WTC11 (cell line): ENCODE results near the gene IL21R. TPM values are rescaled to one million over a fixed set of nuclear protein-coding genes. Genes with fewer than 3 reads are reported as not detected.

ENCODE experiments used
- ATAC-seq: fragments of 200-7000 bp; cut with Tn5 transposase; 2 replicates; pipeline ENCODE4 v1.10.0; 2021; ENCODE audit warnings: mild to moderate bottlenecking, moderate library complexity
- CTCF ChIA-PET: fragments of 300-600 bp; sonication (Branson Sonifier 250); formaldehyde crosslinking; loops from one replicate; lab custom pipeline; 2021; ENCODE audit warnings: antibody characterized with exemption; lab: Charles Lee
- POLR2A ChIA-PET: fragments of 350-600 bp; sonication (Branson Sonifier 250); formaldehyde crosslinking; loops from one replicate; lab custom pipeline; 2021; ENCODE audit warnings: antibody characterized with exemption; lab: Charles Lee
- DNase-seq: peaks from one replicate; pipeline ENCODE4 v3.0.0; 2021; ENCODE audit warnings: low spot score
- H3K27ac Mint-ChIP-seq: 2 replicates; pipeline ENCODE4 v1.8.0; 2021; ENCODE audit warnings: mixed read lengths
- H3K27me3 Mint-ChIP-seq: 2 replicates; pipeline ENCODE4 v1.8.0; 2021; ENCODE audit warnings: low read depth, mild to moderate bottlenecking, moderate library complexity, mixed read lengths
- H3K36me3 Mint-ChIP-seq: 2 replicates; pipeline ENCODE4 v1.8.0; 2021; ENCODE audit warnings: mixed read lengths
- H3K4me1 Mint-ChIP-seq: 2 replicates; pipeline ENCODE4 v1.8.0; 2022; ENCODE audit warnings: mixed read lengths
- H3K4me3 Mint-ChIP-seq: 2 replicates; pipeline ENCODE4 v1.8.0; 2021; ENCODE audit warnings: mild to moderate bottlenecking, moderate library complexity, mixed read lengths
- H3K9me3 Mint-ChIP-seq: 2 replicates; pipeline ENCODE4 v1.8.0; 2021; ENCODE audit warnings: mixed read lengths
- CREB1 ChIP-seq: sonication (generic); formaldehyde crosslinking; IDR thresholded peaks from 2 replicates; pipeline ENCODE4 v1.8.0; 2023; ENCODE audit warnings: mild to moderate bottlenecking, missing genetic modification reagents
- CREM ChIP-seq: sonication (generic); formaldehyde crosslinking; IDR thresholded peaks from 2 replicates; pipeline ENCODE4 v1.8.1; 2022; ENCODE audit warnings: mild to moderate bottlenecking, missing genetic modification reagents, moderate library complexity
- ETV6 ChIP-seq: sonication (generic); formaldehyde crosslinking; IDR thresholded peaks from 2 replicates; pipeline ENCODE4 v1.8.1; 2022; ENCODE audit warnings: mild to moderate bottlenecking, missing genetic modification reagents
- FOXK1 ChIP-seq: sonication (generic); formaldehyde crosslinking; IDR thresholded peaks from 2 replicates; pipeline ENCODE4 v1.8.0; 2022; ENCODE audit warnings: mild to moderate bottlenecking, moderate library complexity, missing genetic modification reagents
- FOXP4 ChIP-seq: sonication (generic); formaldehyde crosslinking; IDR thresholded peaks from 2 replicates; pipeline ENCODE4 v1.8.0; 2022; ENCODE audit warnings: mild to moderate bottlenecking, missing genetic modification reagents
- HMGXB4 ChIP-seq: sonication (generic); formaldehyde crosslinking; IDR thresholded peaks from 2 replicates; pipeline ENCODE4 v1.8.1; 2023; ENCODE audit warnings: mild to moderate bottlenecking, moderate library complexity, missing genetic modification reagents
- IRF1 ChIP-seq: sonication (generic); formaldehyde crosslinking; IDR thresholded peaks from 2 replicates; pipeline ENCODE4 v1.8.0; 2023; ENCODE audit warnings: missing genetic modification reagents
- IRF2 ChIP-seq: sonication (generic); formaldehyde crosslinking; IDR thresholded peaks from 2 replicates; pipeline ENCODE4 v1.8.0; 2022; ENCODE audit warnings: low read depth, missing genetic modification reagents, borderline replicate concordance
- JUN ChIP-seq: sonication (generic); formaldehyde crosslinking; IDR thresholded peaks from 2 replicates; pipeline ENCODE4 v1.8.0; 2023; ENCODE audit warnings: mild to moderate bottlenecking, missing genetic modification reagents
- MAX ChIP-seq: sonication (generic); formaldehyde crosslinking; IDR thresholded peaks from 2 replicates; pipeline ENCODE4 v1.8.0; 2022; ENCODE audit warnings: mild to moderate bottlenecking, missing genetic modification reagents
- MXD4 ChIP-seq: fragments of 250-450 bp; sonication (Bioruptor Pico); IDR thresholded peaks from 2 replicates; pipeline ENCODE4 v1.8.0; 2021; ENCODE audit warnings: mild to moderate bottlenecking, moderate library complexity, borderline replicate concordance
- PRDM15 ChIP-seq: sonication (generic); formaldehyde crosslinking; IDR thresholded peaks from 2 replicates; pipeline ENCODE4 v1.8.0; 2022; ENCODE audit warnings: missing genetic modification reagents
- PRRX2 ChIP-seq: fragments of 250-450 bp; sonication (Bioruptor Pico); IDR thresholded peaks from 2 replicates; pipeline ENCODE4 v1.8.0; 2021; ENCODE audit warnings: mild to moderate bottlenecking
- SOX15 ChIP-seq: fragments of 250-450 bp; sonication (Bioruptor Pico); IDR thresholded peaks from 2 replicates; pipeline ENCODE4 v1.9.0; 2021; ENCODE audit warnings: mild to moderate bottlenecking
- SP1 ChIP-seq: sonication (generic); formaldehyde crosslinking; conservative IDR thresholded peaks from 2 replicates; pipeline ENCODE4 v1.8.1; 2022; ENCODE audit warnings: missing genetic modification reagents
- STAT6 ChIP-seq: sonication (generic); formaldehyde crosslinking; conservative IDR thresholded peaks from 2 replicates; pipeline ENCODE4 v1.8.1; 2023; ENCODE audit warnings: mild to moderate bottlenecking, low read depth, missing genetic modification reagents, moderate library complexity
- TCF7 ChIP-seq: sonication (generic); formaldehyde crosslinking; IDR thresholded peaks from 2 replicates; pipeline ENCODE4 v1.8.0; 2022; ENCODE audit warnings: mild to moderate bottlenecking, low read depth, missing genetic modification reagents, moderate library complexity
- TEAD4 ChIP-seq: sonication (generic); formaldehyde crosslinking; IDR thresholded peaks from 2 replicates; pipeline ENCODE4 v1.8.0; 2022; ENCODE audit warnings: mild to moderate bottlenecking, missing genetic modification reagents
- USF1 ChIP-seq: sonication (generic); formaldehyde crosslinking; IDR thresholded peaks from 2 replicates; pipeline ENCODE4 v1.8.0; 2022; ENCODE audit warnings: mild to moderate bottlenecking, missing genetic modification reagents
- ZNF121 ChIP-seq: sonication (generic); formaldehyde crosslinking; IDR thresholded peaks from 2 replicates; pipeline ENCODE4 v1.8.0; 2023; ENCODE audit warnings: missing genetic modification reagents
- total RNA-seq: library from RNA; stranded (reverse); gene quantifications from 3 replicates; pipeline ENCODE4 v1.2.3, GENCODE V29; 2021

IL21R gene
- total RNA-seq, 1 experiment from 2014 or later, result 0.70 TPM

GRCh38 chr16:27373312-27373711, 28.7 kb upstream of the IL21R start:
- no peak for DNase-seq
- H3K36me3 Mint-ChIP-seq, result no peaks in the 10 kb centered on the region
- ChIA-PET CTCF (interaction anchor here (0.8 to 3.9 kb wide), 5 partner anchors 18 to 194 kb away, joined by 4 to 30 read pairs (median 9); no protein-coding TSS in a partner anchor), POLR2A (no interaction called here)
- no peak overlapping the region for H3K4me3 Mint-ChIP-seq
- H3K27me3 Mint-ChIP-seq, result no peaks in the 10 kb centered on the region; the same call in 1 of the 2 replicates
- no peak for ATAC-seq
- no peaks in the 10 kb centered on the region for H3K4me1 Mint-ChIP-seq
- peaks cover 3% of the 10 kb centered on the region; the same call in 1 of the 2 replicates for H3K9me3 Mint-ChIP-seq
- TF ChIP-seq IRF1 (CRISPR knock-in tag) (no peak), MAX (CRISPR knock-in tag) (no peak), CREM (no peak), FOXP4 (CRISPR knock-in tag) (no peak), TEAD4 (CRISPR knock-in tag) (no peak), USF1 (CRISPR knock-in tag) (no peak), ZNF121 (CRISPR knock-in tag) (no peak), TCF7 (CRISPR knock-in tag) (no peak), JUN (CRISPR knock-in tag) (no peak), CREB1 (CRISPR knock-in tag) (no peak), PRDM15 (CRISPR knock-in tag) (no peak), STAT6 (no peak), MXD4 (CRISPR knock-in tag) (no peak), ETV6 (CRISPR knock-in tag) (no peak)
- H3K27ac Mint-ChIP-seq, result no peak overlapping the region

- ATAC-seq (no peak), DNase-seq (no peak)
- Mint-ChIP-seq H3K36me3 (no peaks in the 10 kb centered on the region), H3K9me3 (peaks cover 3% of the 10 kb centered on the region; the same call in 1 of the 2 replicates), H3K4me3 (no peak overlapping the region), H3K27me3 (no peaks in the 10 kb centered on the region; the same call in 1 of the 2 replicates), H3K4me1 (no peaks in the 10 kb centered on the region), H3K27ac (no peak overlapping the region)
- CTCF ChIA-PET, result interaction anchor here (0.6 to 3.9 kb wide), 16 partner anchors 7 to 264 kb away, joined by 3 to 50 read pairs (median 4); no protein-coding TSS in a partner anchor
- POLR2A ChIA-PET, result interaction anchor here (1.0 kb wide), 1 partner anchor 195 kb away, joined by 4 read pairs; no protein-coding TSS in a partner anchor
- TF ChIP-seq HMGXB4 (CRISPR knock-in tag) (no peak), IRF2 (CRISPR knock-in tag) (no peak), SP1 (CRISPR knock-in tag) (no peak), PRRX2 (CRISPR knock-in tag) (no peak), FOXK1 (CRISPR knock-in tag) (no peak), SOX15 (CRISPR knock-in tag) (no peak)
These were observed 27.7 kb upstream of the IL21R start for GRCh38 chr16:27374221-27374803.
